HG03439 (cell line): ENCODE measurements around the gene BLOC1S1.

Source experiments
- ATAC-seq: cut with Tn5 transposase; IDR thresholded peaks from one replicate; pipeline ENCODE4 v1.9.1; 2021; ENCODE audit warnings: mild to moderate bottlenecking, moderate library complexity; ENCODE audit not compliant: unreplicated experiment

The BLOC1S1 gene

DNA sequence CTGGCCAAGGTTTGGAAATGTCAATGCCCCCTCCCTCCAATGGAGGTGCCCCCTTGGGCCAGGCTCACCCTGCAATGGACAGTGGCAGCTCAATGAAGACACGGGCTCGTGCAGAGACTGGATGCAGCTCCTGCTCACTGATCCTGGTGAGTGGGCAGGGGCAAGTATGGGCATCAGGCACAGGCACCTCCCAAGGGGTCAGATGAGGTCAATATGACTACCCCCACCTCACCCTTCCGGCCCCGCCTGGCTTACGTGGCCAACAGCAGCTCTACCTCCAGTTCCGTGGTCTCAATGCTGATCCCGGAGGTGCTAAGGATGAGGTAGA is 21.7 kb upstream of the BLOC1S1 start:
- ATAC-seq = no peak

DNA sequence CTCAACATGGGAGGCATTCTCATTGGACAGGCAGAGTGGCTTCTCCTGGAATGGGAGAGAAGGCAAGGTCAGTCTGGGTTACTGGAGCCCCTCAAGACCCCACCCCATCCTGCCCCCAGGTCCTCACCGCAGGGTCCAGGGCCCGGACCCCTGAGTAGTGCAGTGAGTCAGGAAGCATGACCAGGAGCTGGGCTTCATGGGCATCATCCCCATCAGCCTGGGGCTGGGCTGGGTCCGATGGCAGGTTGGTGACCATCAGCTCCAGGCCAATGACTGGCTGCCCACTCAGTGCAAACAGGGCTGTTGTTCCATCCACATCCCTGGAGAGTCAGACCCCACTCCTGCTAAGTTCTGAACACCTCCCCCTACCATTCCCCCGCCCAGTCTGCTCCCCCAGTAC is 21.2 kb upstream of the BLOC1S1 start:
- ATAC-seq = no peak

DNA sequence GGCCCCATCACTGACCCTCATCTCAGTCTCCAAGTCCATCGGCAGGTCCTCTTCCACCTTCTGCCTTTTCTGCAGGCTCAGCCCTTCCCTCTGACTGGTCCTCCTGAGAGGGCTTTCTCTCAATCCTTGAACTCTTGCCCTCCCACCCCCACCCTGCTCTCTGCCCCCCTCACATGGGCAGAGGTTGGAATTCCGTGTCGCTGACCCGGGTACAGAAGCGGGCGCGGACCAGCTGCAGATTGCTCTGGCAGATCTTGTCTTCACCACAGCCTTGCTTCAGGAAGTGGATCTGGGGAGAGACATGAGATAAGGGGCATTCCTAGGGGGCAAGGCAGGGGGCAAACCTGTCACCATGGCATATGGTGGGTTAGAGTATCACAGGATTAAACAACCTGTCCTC is 20.5 kb upstream of the BLOC1S1 start:
- ATAC-seq = no peak

DNA sequence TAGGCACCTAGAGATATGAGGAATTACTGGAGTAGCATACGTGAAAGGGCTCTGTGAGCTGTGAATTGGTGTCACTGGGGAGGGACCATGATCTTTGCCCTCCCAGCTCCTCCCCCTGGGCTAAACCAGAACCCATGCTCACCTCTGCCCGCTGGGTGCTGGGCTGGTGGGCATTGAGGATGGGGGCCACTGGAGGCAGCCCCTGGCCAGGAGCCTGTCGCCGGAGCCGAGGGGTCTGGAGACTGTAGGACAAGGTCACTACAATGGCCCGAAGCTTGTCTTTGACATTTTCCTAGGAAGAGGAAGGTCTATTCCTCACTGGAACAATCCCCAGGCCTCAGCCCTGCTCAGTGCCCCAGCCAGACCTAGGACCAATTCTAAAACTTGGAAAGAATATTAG is 19.7 kb upstream of the BLOC1S1 start:
- no peak for ATAC-seq

DNA sequence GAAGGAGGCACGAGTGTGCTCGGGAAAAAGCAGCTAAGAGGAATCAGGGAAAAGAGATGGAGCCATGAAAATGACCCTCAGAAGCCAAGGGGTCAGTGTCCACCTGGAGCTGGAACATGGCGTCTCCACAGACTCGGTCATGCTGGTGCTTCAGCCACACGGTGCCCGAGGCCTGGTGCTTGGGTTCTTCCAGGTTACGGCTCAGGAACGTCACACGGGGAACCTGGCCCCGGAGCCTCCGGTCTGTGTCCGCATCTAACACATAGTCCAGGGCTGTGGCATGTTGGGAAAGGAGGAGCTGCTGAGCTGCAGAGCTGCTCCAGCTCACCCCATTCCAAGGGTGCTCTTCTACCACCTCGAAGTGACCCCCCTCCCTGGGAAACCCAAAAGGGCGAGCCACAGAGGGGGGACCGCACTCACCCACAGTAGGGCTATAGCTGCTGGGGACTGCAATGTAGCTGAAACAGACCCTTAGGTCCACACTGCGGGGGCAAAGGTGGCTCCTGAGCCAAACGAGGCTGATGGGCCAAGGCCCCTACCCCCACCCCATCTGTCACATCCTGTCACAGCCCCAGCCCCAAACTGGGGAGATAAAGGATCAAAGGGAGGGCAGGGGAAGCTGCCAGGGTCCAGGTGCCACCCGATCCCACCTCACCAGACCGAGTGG is 18.9 kb upstream of the BLOC1S1 start:
- ATAC-seq = no peak

DNA sequence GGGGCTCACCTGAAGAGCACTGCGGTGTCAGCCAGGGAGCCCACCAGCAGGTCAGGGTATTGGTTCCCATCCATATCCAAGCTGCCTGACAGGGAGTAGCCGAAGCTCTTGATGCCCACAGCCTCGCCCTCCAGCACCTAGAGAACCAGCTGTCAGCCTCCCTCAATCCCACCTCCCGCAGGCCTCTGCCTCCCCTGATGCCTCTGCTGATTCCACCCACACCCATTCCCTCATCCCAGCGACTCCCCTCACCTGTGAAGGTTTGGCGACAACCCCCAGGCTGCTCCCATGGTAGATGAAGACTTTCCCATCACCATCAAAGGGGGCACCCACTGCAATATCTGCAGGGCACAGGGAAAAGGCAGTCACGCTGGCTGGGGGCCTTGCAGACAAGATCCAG is 18.2 kb upstream of the BLOC1S1 start:
- no peak for ATAC-seq

DNA sequence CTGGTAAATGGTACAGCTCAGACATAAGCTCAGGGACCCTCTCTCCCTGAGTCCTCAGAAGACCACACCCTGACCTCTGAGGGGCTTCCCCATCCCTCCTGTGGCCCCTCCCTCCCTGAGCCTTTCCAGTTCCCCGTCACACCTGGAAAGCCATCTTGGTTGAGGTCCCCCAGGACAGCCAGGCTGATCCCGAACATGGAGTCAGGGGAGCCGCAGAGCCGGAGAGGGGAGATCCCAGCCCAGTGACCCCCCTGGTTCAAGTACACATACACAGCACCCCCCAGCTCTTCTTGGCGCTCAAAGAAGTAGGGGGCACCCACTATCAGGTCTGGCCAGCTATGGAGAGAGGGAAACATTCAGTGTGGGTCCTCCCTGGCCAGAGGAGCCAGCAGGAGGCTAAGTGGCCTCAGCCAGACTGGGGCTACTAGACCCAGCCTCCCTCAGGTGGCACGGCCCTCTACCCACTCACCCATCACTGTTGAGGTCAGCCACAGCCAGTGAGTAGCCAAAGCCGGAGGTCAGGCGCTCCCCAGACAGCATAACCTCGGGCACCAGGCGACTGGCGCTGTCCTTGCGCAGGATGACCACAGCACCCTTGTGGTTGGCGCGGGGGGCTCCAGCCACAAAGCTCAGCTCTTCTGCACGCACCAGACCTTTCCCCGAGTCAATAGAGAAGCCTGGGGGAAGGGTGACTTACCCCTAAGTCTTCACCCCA is 17.4 kb upstream of the BLOC1S1 start:
- no peak for ATAC-seq

DNA sequence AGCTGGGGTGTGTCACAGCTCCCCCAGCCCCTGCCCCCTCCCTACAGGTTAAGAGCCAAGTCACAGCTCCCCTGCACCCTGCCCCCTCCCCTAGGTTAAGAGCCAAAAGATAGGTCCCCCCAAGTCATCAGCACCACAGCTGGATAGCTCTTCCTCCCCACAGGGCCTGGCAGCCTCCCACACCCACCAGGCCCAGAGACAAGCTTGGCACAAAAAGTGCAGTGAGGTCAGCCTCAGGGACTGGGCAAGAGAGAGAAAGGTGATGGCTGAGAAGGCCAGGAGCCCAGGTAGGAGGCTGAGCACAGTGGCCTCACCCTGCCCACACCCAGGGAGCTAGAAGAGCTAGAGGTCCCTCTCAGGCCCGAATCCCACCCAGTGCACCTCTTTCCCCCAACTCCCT is 16.9 kb upstream of the BLOC1S1 start:
- no peak for ATAC-seq

DNA sequence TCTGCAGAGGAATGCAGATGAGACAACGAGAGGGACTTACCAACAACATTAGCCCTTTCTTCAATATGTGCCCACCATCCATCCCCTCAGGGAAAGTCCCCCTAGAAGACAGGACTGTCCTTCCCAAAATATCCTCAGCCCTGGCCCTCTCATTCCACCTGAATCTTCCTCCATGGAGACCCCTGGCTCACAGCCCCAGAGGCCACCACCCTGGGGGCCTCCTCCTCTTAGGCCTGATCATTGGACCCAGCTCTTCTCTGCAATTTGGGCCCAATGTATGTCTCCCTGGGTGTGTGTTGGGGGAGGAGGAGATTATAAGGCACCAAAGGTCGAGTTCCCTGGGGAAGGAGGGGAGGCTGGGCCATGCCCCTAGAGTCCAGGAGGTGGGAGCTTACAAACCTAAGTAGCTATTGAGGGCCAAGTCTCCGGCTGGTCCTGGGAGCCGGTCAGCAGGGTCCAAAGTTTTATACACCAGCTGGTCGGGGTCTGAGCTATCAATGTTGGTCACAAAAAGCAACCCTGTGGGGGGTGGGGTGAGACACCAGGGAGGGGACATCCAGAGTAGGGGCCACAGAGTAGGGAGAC is 16.3 kb upstream of the BLOC1S1 start:
- no peak for ATAC-seq

DNA sequence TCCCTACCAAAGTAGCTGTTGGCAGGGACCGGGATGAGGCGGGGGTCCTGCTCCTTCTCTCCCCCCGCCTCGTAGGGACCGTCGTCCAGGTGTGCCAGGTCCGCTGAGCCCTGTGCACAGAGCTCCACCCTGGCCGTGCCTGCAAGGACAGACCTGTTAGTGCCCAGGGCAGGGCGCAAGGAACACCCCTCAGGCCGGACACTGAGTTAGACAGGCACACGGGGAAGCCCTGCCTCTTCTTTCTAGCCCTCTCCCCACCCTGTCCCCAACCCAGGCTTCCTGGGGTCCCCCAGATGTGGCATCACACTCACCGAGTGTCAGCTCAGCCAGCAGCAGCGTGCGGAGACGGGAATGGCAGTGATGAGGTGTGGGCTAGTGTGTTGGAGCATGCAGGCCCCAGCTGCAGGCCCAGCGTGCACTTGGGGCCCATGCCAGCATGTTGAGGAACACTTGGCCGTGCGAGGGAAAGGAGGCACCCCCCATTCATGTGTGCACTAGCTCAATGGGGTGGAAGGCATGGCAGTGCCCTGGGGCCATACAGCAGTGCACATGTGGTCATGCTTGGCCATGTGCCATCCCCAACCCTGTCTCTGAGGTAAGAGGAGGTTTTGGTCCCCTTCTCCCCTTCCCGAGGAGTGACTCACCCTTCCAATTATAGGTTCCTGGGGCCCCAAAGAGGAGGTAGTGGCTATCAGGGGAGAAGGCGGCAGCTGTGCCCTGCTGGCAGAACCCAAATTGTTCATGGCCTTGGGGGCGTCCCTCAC is 15.4 kb upstream of the BLOC1S1 start:
- no peak for ATAC-seq

DNA sequence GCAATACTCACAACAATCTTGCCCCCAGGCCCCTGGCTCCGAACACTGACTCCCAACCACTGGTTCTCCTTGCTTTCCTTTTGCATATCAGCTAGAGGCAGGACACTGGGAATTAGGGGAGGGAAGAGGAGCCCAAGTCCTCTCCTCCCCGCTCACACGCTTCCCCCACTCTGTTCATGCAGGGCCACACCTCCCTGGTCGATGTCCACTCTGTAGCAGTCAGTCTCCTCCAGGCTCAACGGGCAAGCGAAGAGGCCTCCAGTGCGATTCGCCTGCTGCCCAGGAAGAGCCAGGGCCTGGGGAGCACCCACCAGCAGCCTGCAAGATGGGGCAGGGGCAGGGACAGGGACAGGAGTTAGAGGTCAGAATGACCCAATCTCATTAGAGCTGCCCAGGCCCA is 13.0 kb upstream of the BLOC1S1 start:
- ATAC-seq = no peak

DNA sequence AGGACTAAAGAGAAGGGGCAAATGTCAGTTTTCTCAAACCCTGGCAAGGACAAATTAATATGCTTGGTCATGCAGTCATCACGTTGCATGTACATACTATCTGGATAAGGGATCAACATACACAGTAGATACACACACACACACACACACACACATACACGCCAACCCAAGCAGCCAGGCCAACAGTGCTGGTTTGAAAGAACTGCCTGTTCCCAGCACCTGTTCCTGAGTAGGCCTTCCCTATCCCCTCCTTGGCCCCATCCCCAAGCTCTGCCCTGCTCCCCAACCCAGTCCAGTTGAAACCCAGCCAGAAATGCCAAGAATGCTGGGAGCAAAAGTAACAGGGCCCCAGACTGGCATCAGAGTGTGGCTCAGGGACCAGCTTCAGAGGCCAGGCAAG is 12.6 kb upstream of the BLOC1S1 start:
- no peak for ATAC-seq

DNA sequence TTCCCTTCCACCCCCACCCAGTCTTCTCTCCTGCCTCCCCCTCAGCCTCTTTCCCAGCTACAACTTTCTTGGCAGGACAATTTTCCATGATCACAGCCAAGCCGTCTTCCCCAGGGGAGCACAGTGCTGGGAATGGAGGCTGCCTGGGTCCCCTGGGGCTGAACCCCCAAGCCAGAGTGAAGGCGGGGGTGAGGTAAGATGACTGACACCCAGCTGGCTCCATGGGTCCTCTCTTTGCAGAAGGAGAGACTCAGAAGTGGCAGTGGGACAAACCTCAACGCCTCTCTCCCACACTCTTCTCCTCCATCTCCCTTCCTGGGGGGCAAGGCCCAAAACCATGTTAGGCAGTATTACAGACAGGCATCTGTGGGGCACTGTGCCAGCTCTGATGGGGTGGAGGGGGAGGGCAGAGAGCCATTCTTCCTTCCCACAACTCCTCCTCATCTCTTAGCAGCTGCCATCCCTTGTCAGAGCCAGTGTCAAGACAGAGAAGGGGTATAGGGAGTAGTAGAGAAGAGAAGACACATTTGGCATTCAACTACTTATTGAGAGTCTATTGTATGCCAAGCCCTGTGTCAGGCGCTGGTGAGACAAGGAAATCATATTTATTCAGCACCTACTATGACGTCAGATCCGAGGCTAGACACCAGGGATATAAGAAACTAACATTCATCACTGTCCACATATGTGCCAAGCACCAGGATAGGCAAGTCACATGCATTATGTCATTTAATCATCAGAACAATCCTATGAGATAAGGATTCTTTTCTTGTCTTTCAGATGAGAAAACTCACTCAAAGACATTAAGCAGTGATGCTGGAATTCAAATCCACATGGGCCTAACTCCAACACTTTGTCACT is 11.7 kb upstream of the BLOC1S1 start:
- ATAC-seq = no peak

DNA sequence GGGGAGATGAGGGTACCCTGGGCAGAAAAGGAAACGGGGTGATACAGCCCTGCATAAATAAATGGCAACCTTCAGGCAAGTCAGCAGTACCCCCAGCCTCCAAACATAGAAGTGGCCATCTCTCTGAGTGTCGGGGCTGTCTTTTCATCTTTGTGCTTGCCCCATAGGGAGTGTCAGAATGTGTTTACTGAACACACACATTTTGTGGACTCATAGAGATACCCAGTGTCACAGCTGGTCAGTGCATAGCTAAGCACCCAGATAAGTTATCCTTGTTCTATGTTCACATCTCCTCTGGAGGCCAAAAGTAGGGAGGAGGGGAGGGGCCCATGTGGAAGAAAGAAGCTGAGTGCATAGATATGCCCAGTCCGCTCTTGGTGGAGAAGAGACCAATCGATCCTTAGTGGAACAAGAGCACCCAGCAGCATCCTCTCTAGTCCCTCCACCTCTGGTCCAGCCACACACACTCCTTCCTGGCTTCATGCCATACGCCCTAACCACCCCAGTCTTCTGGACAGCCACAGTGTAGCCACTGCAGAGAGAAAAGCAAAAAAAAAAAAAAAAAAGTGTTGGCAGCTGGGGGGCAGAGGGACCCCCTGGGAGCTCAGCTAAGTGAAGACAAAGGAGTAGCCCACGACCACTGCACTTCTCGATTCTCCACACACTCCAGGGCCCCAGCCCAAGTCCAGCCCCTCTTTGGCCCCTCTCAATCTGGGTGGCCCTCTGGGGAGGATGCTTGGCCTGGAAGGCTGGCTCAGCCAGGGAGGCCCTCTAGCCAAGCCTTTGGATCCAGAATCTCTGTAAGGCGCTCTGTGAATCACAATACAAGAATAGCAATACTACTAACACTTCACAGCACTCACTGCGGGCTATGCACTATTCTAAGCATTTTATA is 10.8 kb upstream of the BLOC1S1 start:
- no peak for ATAC-seq

DNA sequence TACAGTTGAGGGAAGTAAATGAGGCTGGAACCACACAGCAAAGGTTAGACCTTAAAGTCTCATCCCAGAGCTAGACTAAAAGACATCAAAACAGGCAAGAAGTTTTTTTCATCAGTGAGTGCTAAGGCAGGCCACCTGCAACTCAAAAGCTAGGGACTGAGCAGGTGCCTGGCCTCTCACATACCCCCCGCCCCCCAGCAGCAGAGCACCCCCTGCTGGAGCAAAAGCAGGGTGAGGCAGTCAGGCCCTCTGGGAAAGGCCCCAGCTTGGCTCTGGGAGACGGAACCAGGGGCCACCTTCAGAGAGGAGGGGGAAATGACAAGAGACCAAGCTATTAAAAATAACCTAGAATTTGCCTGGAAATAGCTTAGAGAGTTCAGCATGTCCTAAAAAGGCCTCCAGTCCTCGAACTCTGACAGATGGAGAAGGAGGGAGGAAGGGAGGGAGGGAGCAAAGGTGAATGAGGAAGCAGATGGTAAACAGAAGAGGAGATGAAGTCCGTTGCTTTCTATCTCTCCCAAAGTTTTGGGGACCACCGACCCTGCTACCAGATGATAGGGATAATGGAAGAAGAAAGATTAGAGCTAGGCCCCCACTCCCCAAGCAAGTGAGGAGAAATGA is 10.0 kb upstream of the BLOC1S1 start:
- no peak for ATAC-seq

DNA sequence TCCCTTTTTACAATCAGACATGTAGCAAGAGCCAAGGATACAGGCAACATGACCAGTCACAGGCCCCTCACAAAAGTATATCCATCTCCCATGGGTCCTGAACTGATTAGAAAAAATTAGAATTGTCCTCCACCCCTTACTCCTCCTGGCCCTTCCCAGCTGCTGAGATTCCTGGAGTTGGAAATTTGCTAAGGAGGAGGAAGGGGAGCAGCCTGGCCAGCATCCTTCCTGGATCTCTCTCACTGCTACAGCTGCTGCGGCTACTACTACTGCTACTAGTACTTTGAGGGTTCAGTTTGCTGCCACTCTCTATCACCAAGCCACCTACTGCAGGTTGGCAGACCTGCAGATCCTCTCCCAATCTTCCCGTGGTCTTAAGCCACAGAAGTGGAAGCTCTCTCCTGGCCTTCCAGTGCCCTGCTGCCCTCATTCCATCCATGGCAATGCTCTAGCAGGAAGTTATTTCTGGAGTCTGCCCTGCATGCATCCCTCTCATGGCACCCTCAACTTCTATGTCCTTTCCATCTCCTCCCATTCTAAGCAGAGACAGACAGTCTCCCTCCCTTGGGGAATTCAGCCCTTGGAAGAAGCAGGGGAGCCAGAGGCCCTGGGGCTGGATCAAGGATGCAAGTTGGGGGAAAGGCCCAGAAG is 9.2 kb upstream of the BLOC1S1 start:
- no peak for ATAC-seq

DNA sequence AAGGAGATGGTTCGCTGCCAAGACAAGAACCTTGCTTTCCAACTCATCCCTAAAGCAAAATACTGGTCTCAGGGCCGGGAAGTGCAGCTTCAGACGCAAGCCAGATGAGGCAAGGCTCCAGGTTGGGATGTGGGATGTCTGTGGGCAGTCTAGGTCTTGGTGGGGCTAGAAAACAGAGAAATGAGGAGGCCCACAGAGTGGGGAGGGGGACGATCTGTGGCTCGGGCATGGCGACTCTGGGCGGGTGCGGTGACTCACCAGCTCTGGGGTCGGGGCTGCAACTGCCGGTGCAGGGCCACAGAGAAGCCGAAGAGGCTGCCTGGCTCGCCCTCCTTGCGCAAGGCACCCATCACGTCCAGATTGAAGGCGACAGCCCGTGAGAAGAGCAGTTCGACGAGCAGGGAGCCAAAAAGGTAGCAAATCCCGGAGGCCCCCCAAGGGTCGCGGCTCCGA is 8.6 kb upstream of the BLOC1S1 start:
- no peak for ATAC-seq

DNA sequence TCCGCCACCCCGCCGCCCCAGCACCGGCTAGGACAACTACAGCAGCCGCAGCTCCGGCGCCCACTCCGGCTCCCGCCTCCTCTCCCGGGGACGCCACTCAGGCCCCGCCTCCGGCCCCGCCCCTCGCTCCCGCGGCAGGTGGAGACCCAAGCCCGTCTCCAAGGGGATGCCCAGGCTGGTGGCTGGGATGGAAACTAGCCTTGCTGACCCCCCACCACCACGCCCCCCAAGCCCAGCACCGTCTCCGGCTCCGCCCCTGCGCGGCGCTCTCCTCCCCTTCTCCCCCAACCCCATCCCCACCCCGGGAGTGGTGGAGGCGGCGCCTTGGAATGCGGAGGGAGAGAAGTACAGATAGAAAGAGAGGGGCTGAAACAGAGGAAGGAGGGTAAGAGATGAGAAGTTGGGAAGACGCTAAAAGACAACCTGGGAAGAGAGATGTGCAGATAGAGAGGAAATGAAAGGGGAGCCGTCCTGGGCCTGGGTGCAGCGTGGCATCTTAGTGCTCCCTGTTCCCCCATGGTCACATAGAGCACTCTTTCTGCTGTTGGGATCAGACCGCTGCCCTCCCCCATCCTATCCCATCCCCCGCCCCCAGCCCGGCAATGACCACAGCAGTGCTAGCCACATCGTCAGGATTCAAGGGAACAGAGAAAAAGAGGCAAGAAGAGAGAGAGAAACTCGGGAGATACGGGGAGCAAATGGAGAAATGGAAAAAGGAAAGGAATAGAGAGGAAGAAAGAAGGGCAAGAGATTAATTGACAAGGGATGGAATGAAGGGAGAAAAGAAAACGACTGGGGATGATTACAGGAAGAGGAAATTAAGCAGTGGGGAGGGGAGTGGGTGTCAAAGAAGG is 7.8 kb upstream of the BLOC1S1 start, which contains the start of gene ITGA7:
Gene ITGA7 (minus strand): TSS at position 64 of the 854 bp plus-strand sequence. CDS start 222 bp downstream, outside the sequence.
- ATAC-seq = no peak
